Brain microvascular endothelial cell (primary cell): ENCODE measurements around the gene ABCB4.

Source experiments
- DNase-seq: peaks from one replicate; pipeline ENCODE4 v3.0.0-alpha.2; 2020
- H3K27ac ChIP-seq: fragments of 250-450 bp; sonication (Bioruptor Pico); 2 replicates; pipeline ENCODE4 v1.5.1; 2020; ENCODE audit warnings: mild to moderate bottlenecking, moderate library complexity
- H3K27me3 ChIP-seq: fragments of 250-450 bp; sonication (Bioruptor Pico); replicated peaks from 2 replicates; pipeline ENCODE4 v1.5.1; 2020; ENCODE audit warnings: mild to moderate bottlenecking
- H3K36me3 ChIP-seq: fragments of 250-450 bp; sonication (Bioruptor Pico); replicated peaks from 2 replicates; pipeline ENCODE4 v1.5.1; 2020; ENCODE audit warnings: mild to moderate bottlenecking
- H3K4me3 ChIP-seq: 2 replicates; pipeline ENCODE4 v1.5.1; 2011; ENCODE audit warnings: low read depth, mild to moderate bottlenecking, control low read depth, low read length, moderate library complexity
- in situ Hi-C: cut with HindIII; loops from 2 replicates; pipeline ENCODE4 v1.10.0; 2017; ENCODE audit warnings: low sequenced_read_pairs, low pct_ligation_motif_present
- TF ChIP-seq, protein P1 (sequence below): IDR thresholded peaks from 2 replicates; pipeline ENCODE4 v1.5.1; 2011; ENCODE audit warnings: low read depth, mild to moderate bottlenecking, moderate library complexity, low read length, control low read depth, inconsistent platforms; ENCODE audit errors: missing control alignments

ABCB4 gene

GRCh38 chr7:87361320-87361719 lies 114.2 kb downstream of the ABCB4 start:
- no peak for DNase-seq
- no peaks in the 10 kb centered on the region for H3K36me3 ChIP-seq
- no peak overlapping the region for H3K27ac ChIP-seq
- no peak overlapping the region for H3K4me3 ChIP-seq
- H3K27me3 ChIP-seq: no peaks in the 10 kb centered on the region
- TF ChIP-seq, protein P1, sequence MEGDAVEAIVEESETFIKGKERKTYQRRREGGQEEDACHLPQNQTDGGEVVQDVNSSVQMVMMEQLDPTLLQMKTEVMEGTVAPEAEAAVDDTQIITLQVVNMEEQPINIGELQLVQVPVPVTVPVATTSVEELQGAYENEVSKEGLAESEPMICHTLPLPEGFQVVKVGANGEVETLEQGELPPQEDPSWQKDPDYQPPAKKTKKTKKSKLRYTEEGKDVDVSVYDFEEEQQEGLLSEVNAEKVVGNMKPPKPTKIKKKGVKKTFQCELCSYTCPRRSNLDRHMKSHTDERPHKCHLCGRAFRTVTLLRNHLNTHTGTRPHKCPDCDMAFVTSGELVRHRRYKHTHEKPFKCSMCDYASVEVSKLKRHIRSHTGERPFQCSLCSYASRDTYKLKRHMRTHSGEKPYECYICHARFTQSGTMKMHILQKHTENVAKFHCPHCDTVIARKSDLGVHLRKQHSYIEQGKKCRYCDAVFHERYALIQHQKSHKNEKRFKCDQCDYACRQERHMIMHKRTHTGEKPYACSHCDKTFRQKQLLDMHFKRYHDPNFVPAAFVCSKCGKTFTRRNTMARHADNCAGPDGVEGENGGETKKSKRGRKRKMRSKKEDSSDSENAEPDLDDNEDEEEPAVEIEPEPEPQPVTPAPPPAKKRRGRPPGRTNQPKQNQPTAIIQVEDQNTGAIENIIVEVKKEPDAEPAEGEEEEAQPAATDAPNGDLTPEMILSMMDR: no peak
- in situ Hi-C loops: no loop called here

- Histone ChIP-seq H3K4me3 (no peak overlapping the region), H3K27ac (no peak overlapping the region), H3K36me3 (no peaks in the 10 kb centered on the region), H3K27me3 (no peaks in the 10 kb centered on the region)
- no peak for DNase-seq
- TF ChIP-seq, protein P1: no peak
- in situ Hi-C loops: no loop called here
Measured at GRCh38 chr7:87359366-87359765, 116.1 kb downstream of the ABCB4 start.

DNA sequence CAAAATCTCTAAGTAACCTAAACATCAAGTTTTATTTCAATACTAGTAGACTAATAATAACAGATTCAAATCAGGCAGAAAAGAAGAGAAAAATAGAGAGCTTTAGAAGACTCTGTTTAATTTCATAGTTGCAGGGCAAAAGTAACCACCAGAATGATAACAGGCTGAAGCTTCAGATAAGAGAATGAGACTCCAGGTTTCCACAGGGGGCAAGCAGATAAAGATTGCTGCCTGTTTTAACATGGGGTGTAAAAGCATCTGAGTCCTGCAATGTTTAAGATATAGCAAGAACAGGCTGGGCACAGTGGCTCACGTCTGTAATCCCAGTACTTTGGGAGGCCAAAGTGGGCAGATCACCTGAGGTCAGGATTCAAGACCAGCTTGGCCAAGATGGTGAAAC lies 119.0 kb downstream of the ABCB4 start:
- TF ChIP-seq, protein P1: no peak
- H3K27ac ChIP-seq: no peak overlapping the region
- in situ Hi-C loops: no loop called here
- H3K4me3 ChIP-seq: no peak overlapping the region
- no peaks in the 10 kb centered on the region for H3K36me3 ChIP-seq
- no peak for DNase-seq
- H3K27me3 ChIP-seq: no peaks in the 10 kb centered on the region

DNA sequence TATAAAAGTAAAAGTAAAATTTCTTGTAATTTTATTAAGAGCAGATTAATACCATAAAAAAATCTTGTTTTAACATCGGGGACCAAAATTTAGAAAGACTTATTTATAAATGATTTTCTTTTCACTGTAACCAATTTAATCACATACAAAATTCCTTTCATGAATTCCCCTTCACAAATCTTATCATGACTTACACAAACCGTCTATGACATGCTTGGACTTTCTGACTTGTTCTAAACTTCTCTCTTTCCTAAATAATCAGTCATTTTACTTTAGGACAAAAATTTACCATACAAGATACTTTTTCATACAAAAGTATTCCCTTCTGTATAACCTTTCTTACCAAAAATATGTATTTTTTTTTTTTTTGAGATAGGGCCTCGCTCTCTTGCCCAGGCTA lies 120.7 kb downstream of the ABCB4 start:
- no peak overlapping the region for H3K4me3 ChIP-seq
- in situ Hi-C loops: no loop called here
- no peaks in the 10 kb centered on the region for H3K27me3 ChIP-seq
- DNase-seq: no peak
- TF ChIP-seq, protein P1: no peak
- no peaks in the 10 kb centered on the region for H3K36me3 ChIP-seq
- H3K27ac ChIP-seq: no peak overlapping the region
